Neural progenitor cell (in vitro differentiated cells): ENCODE measurements around the gene TWIST2. TPM values are rescaled to one million over a fixed set of nuclear protein-coding genes. Genes with fewer than 3 reads are reported as not detected.

Source experiments
- DNase-seq: peaks from one replicate; pipeline ENCODE4 v3.0.0-alpha.2; 2016; ENCODE audit warnings: low spot score
- H2AFZ ChIP-seq: fragments of 200-600 bp; sonication (generic); replicated peaks from 2 replicates; pipeline ENCODE4 v1.6.1; 2016; ENCODE audit warnings: antibody characterized with exemption
- H3F3A ChIP-seq: fragments of 200-600 bp; sonication (generic); 2 replicates; pipeline ENCODE4 v1.6.1; 2016; ENCODE audit warnings: antibody characterized with exemption, low read depth
- H3K27ac ChIP-seq: fragments of 200-600 bp; sonication (generic); 2 replicates; pipeline ENCODE4 v1.5.1; 2016; ENCODE audit warnings: mild to moderate bottlenecking
- H3K27me3 ChIP-seq: fragments of 200-600 bp; sonication (generic); 2 replicates; pipeline ENCODE4 v1.6.1; 2016; ENCODE audit warnings: mild to moderate bottlenecking, moderate library complexity
- H3K36me3 ChIP-seq: fragments of 200-600 bp; sonication (generic); 2 replicates; pipeline ENCODE4 v1.5.1; 2016
- H3K4me1 ChIP-seq: fragments of 200-600 bp; sonication (generic); 2 replicates; pipeline ENCODE4 v1.6.1; 2016; ENCODE audit warnings: mixed run types
- H3K4me2 ChIP-seq: fragments of 200-600 bp; sonication (generic); 2 replicates; pipeline ENCODE4 v1.6.1; 2016
- H3K4me3 ChIP-seq: fragments of 200-600 bp; sonication (generic); 2 replicates; pipeline ENCODE4 v1.5.1; 2016
- H3K79me2 ChIP-seq: fragments of 200-600 bp; sonication (generic); 2 replicates; pipeline ENCODE4 v1.6.1; 2016; ENCODE audit warnings: low read depth
- H3K9ac ChIP-seq: fragments of 200-600 bp; sonication (generic); 2 replicates; pipeline ENCODE4 v1.6.1; 2016
- H3K9me3 ChIP-seq: fragments of 200-600 bp; sonication (generic); 2 replicates; pipeline ENCODE4 v1.5.1; 2016; ENCODE audit warnings: low read depth
- H4K20me1 ChIP-seq: fragments of 200-600 bp; sonication (generic); 2 replicates; pipeline ENCODE4 v1.6.1; 2016; ENCODE audit warnings: low read depth
- H3K27ac Mint-ChIP-seq: 3 replicates; pipeline ENCODE4 v1.8.0; 2021; ENCODE audit warnings: mixed read lengths
- H3K27me3 Mint-ChIP-seq: 2 replicates; pipeline ENCODE4 v1.8.0; 2022; ENCODE audit warnings: low read depth, mild to moderate bottlenecking, inconsistent platforms, moderate library complexity, mixed read lengths; ENCODE audit not compliant: insufficient read depth
- H3K36me3 Mint-ChIP-seq: 3 replicates; pipeline ENCODE4 v1.8.0; 2021; ENCODE audit warnings: mixed read lengths
- H3K4me1 Mint-ChIP-seq: 3 replicates; pipeline ENCODE4 v1.8.0; 2021; ENCODE audit warnings: mixed read lengths
- H3K4me3 Mint-ChIP-seq: 3 replicates; pipeline ENCODE4 v1.8.0; 2021; ENCODE audit warnings: mild to moderate bottlenecking, moderate library complexity, mixed read lengths
- H3K9me3 Mint-ChIP-seq: 3 replicates; pipeline ENCODE4 v1.8.0; 2020; ENCODE audit warnings: mixed read lengths
- CTCF ChIP-seq: fragments of 200-600 bp; sonication (generic); IDR thresholded peaks from 2 replicates; pipeline ENCODE4 v1.5.1; 2017; ENCODE audit warnings: antibody characterized with exemption, mild to moderate bottlenecking
- EZH2 ChIP-seq: fragments of 200-600 bp; sonication (generic); IDR thresholded peaks from 2 replicates; pipeline ENCODE4 v1.6.1; 2017; ENCODE audit warnings: antibody characterized with exemption, mild to moderate bottlenecking, moderate library complexity
- EZH2phosphoT487 ChIP-seq: fragments of 200-600 bp; sonication (generic); IDR thresholded peaks from 2 replicates; pipeline ENCODE4 v1.6.1; 2017; ENCODE audit warnings: antibody characterized with exemption
- total RNA-seq: library from RNA; depleted of rRNA; stranded (reverse); fragments of >200 nt; gene quantifications from 2 replicates; pipeline ENCODE4 v1.2.3, GENCODE V29; 2015; ENCODE audit warnings: low replicate concordance

The TWIST2 gene
- total RNA-seq, 1 donor from 2014 or later = 0.51 TPM

DNA sequence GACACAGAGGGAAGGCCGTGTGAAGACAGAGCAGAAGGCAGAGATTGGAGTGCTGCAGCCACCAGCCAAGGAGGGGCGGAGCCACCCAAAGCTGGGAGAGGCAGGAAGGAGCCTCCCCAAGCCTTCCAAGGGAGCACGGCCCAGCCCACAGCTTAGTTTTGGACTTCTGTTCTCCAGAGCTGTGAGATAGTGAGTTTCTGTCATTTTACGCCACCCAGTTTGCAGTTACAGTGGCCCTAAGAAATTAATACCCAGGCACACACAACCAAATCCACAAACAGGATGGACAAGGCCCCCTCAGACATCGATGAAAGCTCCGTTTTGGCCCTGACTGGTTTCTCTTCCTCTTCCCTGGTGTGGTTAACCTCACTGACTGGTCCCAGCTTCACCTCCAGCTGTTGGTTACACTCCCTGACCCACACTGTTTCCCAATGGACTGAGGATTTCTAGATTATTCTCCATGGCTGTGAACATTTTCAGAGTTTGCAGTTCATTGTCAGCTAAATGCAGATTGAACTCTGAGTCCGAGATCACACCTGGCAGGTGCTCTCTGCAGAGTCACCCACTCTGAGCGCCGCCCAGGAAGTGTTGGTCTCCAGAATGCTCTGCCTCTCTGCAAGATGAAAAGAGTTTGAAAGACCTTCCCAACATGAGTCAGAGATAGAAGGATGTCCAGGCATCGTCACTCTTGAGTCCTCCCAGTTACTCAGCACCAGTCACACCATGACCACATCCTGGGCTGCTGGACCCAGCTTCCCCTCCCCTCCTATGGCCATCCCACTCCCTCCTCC lies 100.2 kb downstream of the TWIST2 start:
- no peaks in the 10 kb centered on the region for H4K20me1 ChIP-seq
- no peaks in the 10 kb centered on the region for H3F3A ChIP-seq
- Mint-ChIP-seq H3K9me3 (no peaks in the 10 kb centered on the region), H3K27me3 (peaks cover 1% of the 10 kb centered on the region), H3K4me1 (peaks cover 4% of the 10 kb centered on the region), H3K27ac (no peak overlapping the region), H3K36me3 (no peaks in the 10 kb centered on the region), H3K4me3 (no peak overlapping the region)
- H3K79me2 ChIP-seq = no peaks in the 10 kb centered on the region
- H3K27ac ChIP-seq = no peak overlapping the region
- no peaks in the 10 kb centered on the region for H3K36me3 ChIP-seq
- H3K4me1 ChIP-seq = no peaks in the 10 kb centered on the region
- DNase-seq = no peak
- no peaks in the 10 kb centered on the region for H3K27me3 ChIP-seq
- TF ChIP-seq EZH2 = no peak
- TF ChIP-seq CTCF = no peak
- no peak for TF ChIP-seq EZH2phosphoT487
- no peak overlapping the region for H3K4me3 ChIP-seq
- no peak overlapping the region for H2AFZ ChIP-seq
- no peak overlapping the region for H3K4me2 ChIP-seq
- no peak overlapping the region for H3K9ac ChIP-seq
- H3K9me3 ChIP-seq = no peaks in the 10 kb centered on the region

DNA sequence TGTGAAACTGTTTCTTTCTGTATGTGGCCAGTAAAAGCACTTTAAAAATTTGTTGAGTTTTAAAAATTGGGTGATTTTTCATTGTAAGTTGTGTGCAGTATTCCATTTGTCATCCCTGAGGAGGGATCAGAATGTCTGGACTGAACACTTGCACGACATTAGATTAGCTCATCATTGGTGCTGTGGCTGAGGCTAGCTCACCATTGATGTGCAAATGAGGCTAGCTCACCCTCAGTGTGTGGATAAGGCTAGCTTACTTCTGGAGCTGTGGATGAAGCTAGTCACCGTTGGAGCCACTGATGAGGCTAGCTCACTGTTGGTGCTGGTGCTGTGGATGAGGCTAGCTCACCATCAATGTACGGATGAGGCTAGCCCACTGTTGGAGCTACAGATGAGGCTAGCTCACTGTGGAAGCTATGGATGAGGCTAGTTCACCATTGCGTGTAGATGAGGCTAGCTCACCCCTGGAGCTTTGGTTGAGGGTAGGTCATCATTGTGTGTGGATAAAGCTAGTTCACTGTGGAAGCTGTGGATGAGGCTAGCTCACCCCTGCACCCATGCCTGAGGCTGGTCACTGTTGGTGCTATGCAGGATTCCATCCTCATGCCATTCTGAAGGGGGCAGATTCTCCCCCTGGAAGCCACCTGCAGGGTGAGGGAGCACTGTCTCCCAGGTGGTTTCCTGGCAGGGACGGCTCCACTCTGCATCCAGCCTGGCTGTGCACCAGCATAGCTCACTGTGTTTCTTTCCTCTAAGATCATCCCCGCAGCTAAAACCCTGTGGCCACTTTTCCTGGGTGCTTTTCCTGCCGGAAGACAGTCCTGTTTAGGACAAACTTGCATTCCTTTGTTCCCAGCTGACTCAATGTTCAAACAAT lies 101.1 kb downstream of the TWIST2 start:
- H3K4me2 ChIP-seq = no peak overlapping the region

GRCh38 chr2:238949710-238950345 lies 101.9 kb downstream of the TWIST2 start:
- Histone ChIP-seq H3K36me3 (no peaks in the 10 kb centered on the region), H3K9me3 (no peaks in the 10 kb centered on the region), H3K27me3 (no peaks in the 10 kb centered on the region), H2AFZ (no peak overlapping the region), H3K4me2 (no peak overlapping the region), H3K79me2 (no peaks in the 10 kb centered on the region), H4K20me1 (no peaks in the 10 kb centered on the region), H3K27ac (no peak overlapping the region), H3F3A (no peaks in the 10 kb centered on the region), H3K4me3 (no peak overlapping the region), H3K4me1 (no peaks in the 10 kb centered on the region), H3K9ac (no peak overlapping the region)
- Mint-ChIP-seq H3K27me3 (no peaks in the 10 kb centered on the region), H3K4me3 (no peak overlapping the region), H3K36me3 (no peaks in the 10 kb centered on the region), H3K4me1 (peaks cover 4% of the 10 kb centered on the region), H3K9me3 (no peaks in the 10 kb centered on the region), H3K27ac (no peak overlapping the region)
- no peak for DNase-seq
- TF ChIP-seq EZH2 (no peak), CTCF (no peak), EZH2phosphoT487 (no peak)

More for the DNA sequence above, 101.1 kb downstream of the TWIST2 start:
- Mint-ChIP-seq H3K27ac (no peak overlapping the region), H3K4me1 (peaks cover 4% of the 10 kb centered on the region), H3K4me3 (no peak overlapping the region), H3K9me3 (no peaks in the 10 kb centered on the region), H3K36me3 (no peaks in the 10 kb centered on the region), H3K27me3 (no peaks in the 10 kb centered on the region)
- TF ChIP-seq EZH2phosphoT487 = no peak
- TF ChIP-seq CTCF = no peak
- TF ChIP-seq EZH2 = no peak
- Histone ChIP-seq H3K4me3 (no peak overlapping the region), H4K20me1 (no peaks in the 10 kb centered on the region), H3K27me3 (no peaks in the 10 kb centered on the region), H2AFZ (no peak overlapping the region), H3K9ac (no peak overlapping the region), H3K27ac (no peak overlapping the region), H3K4me1 (no peaks in the 10 kb centered on the region), H3F3A (no peaks in the 10 kb centered on the region), H3K9me3 (no peaks in the 10 kb centered on the region), H3K79me2 (no peaks in the 10 kb centered on the region), H3K36me3 (no peaks in the 10 kb centered on the region)
- no peak for DNase-seq
